Prostate gland (tissue), 2 donors: Measurements from ENCODE around the gene TMEM126B. TPM values are rescaled to one million over a fixed set of nuclear protein-coding genes. Genes with fewer than 3 reads are reported as not detected.
"Not testable (repeated sequence)": the region's sequence is repeated elsewhere in the genome, so short reads cannot be mapped to it uniquely, and the experiment has no call there.

ENCODE experiments used
- DNase-seq: peaks from one replicate; pipeline ENCODE4 v3.0.0-alpha.2; 2019; ENCODE audit warnings: low spot score
- H3K27ac ChIP-seq, 2 donors: fragments of 200-600 bp; sonication (generic); 2 replicates each; pipeline ENCODE4 v1.5.1; 2017 to 2019
- H3K27me3 ChIP-seq: fragments of 200-600 bp; sonication (generic); replicated peaks from 2 replicates; pipeline ENCODE4 v1.5.1; 2019; ENCODE audit not compliant: insufficient read depth
- H3K36me3 ChIP-seq, 2 donors: fragments of 200-600 bp; sonication (generic); 1 replicate in 1 of 2; 2 replicates in 1 of 2; pipeline versions ENCODE4 v1.5.1 to v1.8.1; 2017 to 2019
- H3K4me1 ChIP-seq: fragments of 200-600 bp; sonication (generic); replicated peaks from 2 replicates; pipeline ENCODE4 v1.5.1; 2019
- H3K4me3 ChIP-seq, 2 donors: fragments of 200-600 bp; sonication (generic); 2 replicates each; pipeline ENCODE4 v1.5.1; 2017 to 2019
- H3K9me3 ChIP-seq: fragments of 200-600 bp; sonication (generic); 2 replicates; pipeline ENCODE4 v1.5.1; 2017
- POLR2A ChIP-seq: fragments of 450-650 bp; IDR thresholded peaks from one replicate; pipeline ENCODE4 v1.6.1; 2016; ENCODE audit warnings: antibody characterized with exemption, mild to moderate bottlenecking
- POLR2AphosphoS5 ChIP-seq: sonication (generic); formaldehyde crosslinking; IDR thresholded peaks from one replicate; pipeline ENCODE4 v1.6.1; 2017; ENCODE audit warnings: antibody characterized with exemption
- WGBS: methylation state at CpG from one replicate; pipeline ENCODE4 v1.1.5; 2018; 5-methylcytosine and 5-hydroxymethylcytosine counted together
- intact Hi-C: fragments of 100-400 bp; cut with DNase I; formaldehyde crosslinking; loops from one replicate; pipeline ENCODE4 v1.14.2; 2022
- total RNA-seq, 2 donors: library from RNA; depleted of rRNA; stranded (reverse); fragments of >200 nt; gene quantifications; one replicate each; pipeline ENCODE4 v1.1.0, GENCODE V29; 2016
- TF ChIP-seq, protein P1 (sequence below), 4 experiments: fragments of 200-600 bp in 2 of 4; fragments of 450-650 bp in 2 of 4; sonication (generic) in 2 of 4; IDR thresholded peaks; 1 replicate in 3 of 4; 2 replicates in 1 of 4; pipeline ENCODE4 v1.5.1; 2016 to 2019; ENCODE audit warnings: antibody characterized with exemption in 4 of 4, mild to moderate bottlenecking in 2 of 4, moderate library complexity in 2 of 4

The TMEM126B gene
- total RNA-seq, 2 donors from 2014 or later, result 30.0 to 38.3 TPM

- H3K4me1 ChIP-seq, H3K27me3 ChIP-seq, DNase-seq, H3K9me3 ChIP-seq, H3K36me3 ChIP-seq, H3K4me3 ChIP-seq, intact Hi-C loops, H3K27ac ChIP-seq: not testable (repeated sequence)
- 86% methylated on average over 2 of the region's 2 CpGs for WGBS
Measured at GRCh38 chr11:85611643-85612042, 16.8 kb upstream of the TMEM126B start.

DNA sequence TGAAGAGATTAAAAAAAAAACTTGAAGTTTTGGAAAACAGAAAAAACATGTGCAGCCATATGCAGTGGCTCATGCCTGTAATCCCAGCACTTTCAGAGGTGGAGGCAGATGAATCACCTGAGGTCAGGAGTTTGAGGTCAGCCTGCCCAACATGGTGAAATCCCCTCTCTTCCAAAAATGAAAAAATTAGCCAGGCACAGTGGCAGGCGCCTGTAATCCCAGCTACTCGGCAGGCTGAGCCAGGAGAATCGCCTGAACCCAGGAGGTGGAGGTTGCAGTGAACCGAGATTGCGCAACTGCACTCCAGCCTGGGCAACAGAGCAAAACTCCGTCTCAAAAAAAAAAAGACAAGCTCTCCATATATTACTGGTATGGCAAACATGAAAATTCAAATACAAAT lies 8.9 kb upstream of the TMEM126B start:
- no peak overlapping the region for H3K27ac ChIP-seq
- no peaks in the 10 kb centered on the region for H3K27me3 ChIP-seq
- DNase-seq, result no peak
- H3K9me3 ChIP-seq, result no peaks in the 10 kb centered on the region
- intact Hi-C loops, result no loop called here
- no peak overlapping the region for H3K4me3 ChIP-seq
- no peaks in the 10 kb centered on the region for H3K36me3 ChIP-seq
- TF ChIP-seq, protein P1, sequence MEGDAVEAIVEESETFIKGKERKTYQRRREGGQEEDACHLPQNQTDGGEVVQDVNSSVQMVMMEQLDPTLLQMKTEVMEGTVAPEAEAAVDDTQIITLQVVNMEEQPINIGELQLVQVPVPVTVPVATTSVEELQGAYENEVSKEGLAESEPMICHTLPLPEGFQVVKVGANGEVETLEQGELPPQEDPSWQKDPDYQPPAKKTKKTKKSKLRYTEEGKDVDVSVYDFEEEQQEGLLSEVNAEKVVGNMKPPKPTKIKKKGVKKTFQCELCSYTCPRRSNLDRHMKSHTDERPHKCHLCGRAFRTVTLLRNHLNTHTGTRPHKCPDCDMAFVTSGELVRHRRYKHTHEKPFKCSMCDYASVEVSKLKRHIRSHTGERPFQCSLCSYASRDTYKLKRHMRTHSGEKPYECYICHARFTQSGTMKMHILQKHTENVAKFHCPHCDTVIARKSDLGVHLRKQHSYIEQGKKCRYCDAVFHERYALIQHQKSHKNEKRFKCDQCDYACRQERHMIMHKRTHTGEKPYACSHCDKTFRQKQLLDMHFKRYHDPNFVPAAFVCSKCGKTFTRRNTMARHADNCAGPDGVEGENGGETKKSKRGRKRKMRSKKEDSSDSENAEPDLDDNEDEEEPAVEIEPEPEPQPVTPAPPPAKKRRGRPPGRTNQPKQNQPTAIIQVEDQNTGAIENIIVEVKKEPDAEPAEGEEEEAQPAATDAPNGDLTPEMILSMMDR (IDR thresholded peaks at IDR 0.05), result no peak
- TF ChIP-seq POLR2AphosphoS5 (no peak), POLR2A (no peak)
- no peaks in the 10 kb centered on the region for H3K4me1 ChIP-seq
- 92% methylated on average over 6 of the region's 6 CpGs for WGBS

- intact Hi-C loops, result no loop called here
- no peak overlapping the region for H3K27ac ChIP-seq
- TF ChIP-seq, protein P1 (IDR thresholded peaks at IDR 0.05), result no peak
- no peak for TF ChIP-seq POLR2A
- TF ChIP-seq POLR2AphosphoS5, result no peak
Measured at GRCh38 chr11:85620256-85620655, 8.1 kb upstream of the TMEM126B start.

DNA sequence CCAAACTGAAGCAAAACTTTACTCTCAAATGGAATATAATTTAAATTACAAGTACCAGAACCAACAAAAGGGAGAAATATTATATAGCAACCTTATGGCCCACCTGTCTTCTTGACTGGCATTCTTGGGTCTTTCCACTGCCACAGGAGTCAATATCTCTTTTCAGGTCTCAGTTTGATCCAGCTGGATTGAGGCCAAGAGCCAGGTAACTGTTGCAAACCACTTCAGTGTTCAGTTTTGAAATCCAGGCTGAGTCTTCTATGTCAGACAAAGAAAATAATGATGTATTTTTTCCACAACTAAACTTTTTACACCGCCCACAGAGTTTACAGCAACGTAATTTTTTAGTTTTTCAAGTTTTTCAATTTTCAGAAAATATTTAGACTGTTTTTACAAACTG lies 1.9 kb upstream of the TMEM126B start:
- 51% methylated on average over 2 of the region's 2 CpGs for WGBS
- Histone ChIP-seq H3K4me3 (peak overlapping the region in 1 of 2 donors; percentile 59), H3K36me3 (no peaks in the 10 kb centered on the region), H3K27ac (no peak overlapping the region), H3K9me3 (no peaks in the 10 kb centered on the region), H3K4me1 (no peaks in the 10 kb centered on the region), H3K27me3 (no peaks in the 10 kb centered on the region)
- TF ChIP-seq POLR2AphosphoS5 (no peak), POLR2A (no peak)
- TF ChIP-seq, protein P1 (IDR thresholded peaks at IDR 0.05), result no peak
- intact Hi-C loops, result loop anchor here (5.0 kb wide), 1 partner anchor 61 kb away; the partner anchor contains the start of gene CCDC89
- peak; percentile 10 for DNase-seq

More at GRCh38 chr11:85620256-85620655, 8.1 kb upstream of the TMEM126B start:
- Histone ChIP-seq H3K27me3 (no peaks in the 10 kb centered on the region), H3K4me3 (no peak overlapping the region), H3K4me1 (no peaks in the 10 kb centered on the region), H3K36me3 (no peaks in the 10 kb centered on the region), H3K9me3 (no peaks in the 10 kb centered on the region)
- 92% methylated on average over 3 of the region's 3 CpGs for WGBS
- no peak for DNase-seq

GRCh38 chr11:85627332-85627997 lies 928 bp upstream of the TMEM126B start, which contains the start of gene DLG2:
Gene DLG2 (minus strand): TSS chr11:85627344.
- Histone ChIP-seq H3K27ac (peak within 1 kb of the TSS; percentile 89 to 92), H3K9me3 (no peaks in the 10 kb centered on the region), H3K4me1 (no peaks in the 10 kb centered on the region), H3K4me3 (peak within 1 kb of the TSS; percentile 59 to 66), H3K36me3 (no peaks in the 10 kb centered on the region), H3K27me3 (no peaks in the 10 kb centered on the region)
- DNase-seq, result peak; percentile 12
- TF ChIP-seq POLR2A (no peak), POLR2AphosphoS5 (peak; percentile 30)
- TF ChIP-seq, protein P1 (IDR thresholded peaks at IDR 0.05), result no peak
- under 1% methylated on average over 23 of the region's 23 CpGs for WGBS
- intact Hi-C loops, result loop anchor here (5.0 kb wide), 1 partner anchor 60 kb away; the partner anchor contains the start of gene CCDC89
